ENCODE results near the gene TSHR. TPM values are rescaled to one million over a fixed set of nuclear protein-coding genes. Genes with fewer than 3 reads are reported as not detected.

TSHR gene
- total RNA-seq, 2 experiments from 2014 or later, result not detected

DNA sequence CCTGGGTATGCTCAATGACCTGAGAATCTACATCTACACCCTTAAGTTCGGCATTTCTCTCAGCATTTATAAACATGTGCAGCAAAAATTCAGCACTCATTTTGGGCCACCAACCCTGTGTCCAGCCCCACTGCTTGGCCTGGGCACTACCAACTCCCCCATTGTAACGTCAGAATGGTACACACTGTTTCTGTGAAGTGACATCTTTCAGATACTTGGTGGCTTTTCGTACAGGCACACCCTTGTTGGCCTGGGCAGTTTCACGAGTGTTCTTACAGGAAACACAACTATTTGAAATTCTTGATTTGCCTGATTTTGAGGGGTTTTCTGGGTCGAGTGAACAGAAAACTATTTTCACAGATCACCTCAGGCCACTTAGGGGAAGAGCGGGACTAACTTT, 46.0 kb downstream of the TSHR start:
- CTCF ChIA-PET, result interaction anchor here (1.0 kb wide), 1 partner anchor 9 kb away, joined by 4 read pairs; no protein-coding TSS in a partner anchor
- POLR2A ChIA-PET, result no interaction called here
- TF ChIP-seq, protein P1, sequence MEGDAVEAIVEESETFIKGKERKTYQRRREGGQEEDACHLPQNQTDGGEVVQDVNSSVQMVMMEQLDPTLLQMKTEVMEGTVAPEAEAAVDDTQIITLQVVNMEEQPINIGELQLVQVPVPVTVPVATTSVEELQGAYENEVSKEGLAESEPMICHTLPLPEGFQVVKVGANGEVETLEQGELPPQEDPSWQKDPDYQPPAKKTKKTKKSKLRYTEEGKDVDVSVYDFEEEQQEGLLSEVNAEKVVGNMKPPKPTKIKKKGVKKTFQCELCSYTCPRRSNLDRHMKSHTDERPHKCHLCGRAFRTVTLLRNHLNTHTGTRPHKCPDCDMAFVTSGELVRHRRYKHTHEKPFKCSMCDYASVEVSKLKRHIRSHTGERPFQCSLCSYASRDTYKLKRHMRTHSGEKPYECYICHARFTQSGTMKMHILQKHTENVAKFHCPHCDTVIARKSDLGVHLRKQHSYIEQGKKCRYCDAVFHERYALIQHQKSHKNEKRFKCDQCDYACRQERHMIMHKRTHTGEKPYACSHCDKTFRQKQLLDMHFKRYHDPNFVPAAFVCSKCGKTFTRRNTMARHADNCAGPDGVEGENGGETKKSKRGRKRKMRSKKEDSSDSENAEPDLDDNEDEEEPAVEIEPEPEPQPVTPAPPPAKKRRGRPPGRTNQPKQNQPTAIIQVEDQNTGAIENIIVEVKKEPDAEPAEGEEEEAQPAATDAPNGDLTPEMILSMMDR (IDR thresholded peaks at IDR 0.05), result no peak

DNA sequence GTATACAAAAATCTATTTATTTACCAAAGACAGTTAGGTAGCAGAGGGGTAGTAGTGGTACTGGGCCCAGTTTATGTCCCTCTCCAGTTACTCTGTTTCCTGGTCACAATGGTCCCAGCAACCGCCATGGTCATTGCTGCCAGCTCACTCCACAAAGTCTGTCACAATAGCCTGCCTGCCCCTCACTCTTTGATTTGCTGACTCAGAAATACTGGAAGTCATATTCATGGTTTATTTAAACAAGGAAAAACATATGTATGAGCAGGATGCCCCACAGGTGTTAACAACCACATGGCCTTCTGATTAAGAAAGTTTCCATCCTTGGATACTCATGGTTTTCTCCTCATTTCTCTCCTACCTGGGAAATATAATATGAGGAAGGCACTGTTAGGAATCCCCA, 49.2 kb downstream of the TSHR start:
- TF ChIP-seq, protein P1 (IDR thresholded peaks at IDR 0.05), result no peak
- ChIA-PET CTCF (no interaction called here), POLR2A (no interaction called here)
- Mint-ChIP-seq H3K27ac (no peak overlapping the region), H3K36me3 (ENCODE audit: low read depth) (no peaks in the 10 kb centered on the region), H3K4me1 (ENCODE audit: low read depth) (no peaks in the 10 kb centered on the region), H3K9me3 (no peaks in the 10 kb centered on the region), H3K4me3 (no peak overlapping the region), H3K27me3 (peaks cover 13% of the 10 kb centered on the region)
- DNase-seq (no peak), ATAC-seq (ENCODE audit: poor library complexity) (no peak)
- Histone ChIP-seq H3K9me3 (ENCODE audit: control insufficient read depth in 1 of 2, insufficient read depth in 1 of 2, low read length in 2 of 2) (no peaks in the 10 kb centered on the region), H3K4me1 (ENCODE audit: insufficient read depth, low read length) (no peaks in the 10 kb centered on the region), H3K36me3 (ENCODE audit: insufficient read depth, low read length) (no peaks in the 10 kb centered on the region), H3K27ac (ENCODE audit: low read depth in 1 of 2, low read length in 2 of 2) (no peak overlapping the region), H3K4me3 (ENCODE audit: low read length) (no peak overlapping the region), H3K27me3 (ENCODE audit: control insufficient read depth in 1 of 2, insufficient read depth in 2 of 2, low read length in 2 of 2) (no peaks in the 10 kb centered on the region)
- intact Hi-C loops (cut with DNase I, micrococcal nuclease), result no loop called here

More for the DNA sequence above, 46.0 kb downstream of the TSHR start:
- H3K27me3 ChIP-seq (ENCODE audit: control insufficient read depth in 1 of 2, insufficient read depth in 2 of 2, low read length in 2 of 2), result no peaks in the 10 kb centered on the region
- no peaks in the 10 kb centered on the region for H3K36me3 Mint-ChIP-seq (ENCODE audit: low read depth)
- H3K27ac Mint-ChIP-seq, result no peak overlapping the region
- no peaks in the 10 kb centered on the region for H3K36me3 ChIP-seq (ENCODE audit: insufficient read depth, low read length)
- no peaks in the 10 kb centered on the region for H3K9me3 ChIP-seq (ENCODE audit: control insufficient read depth in 1 of 2, insufficient read depth in 1 of 2, low read length in 2 of 2)
- H3K4me1 Mint-ChIP-seq (ENCODE audit: low read depth), result no peaks in the 10 kb centered on the region
- intact Hi-C loops (cut with DNase I, micrococcal nuclease), result no loop called here
- no peak overlapping the region for H3K27ac ChIP-seq (ENCODE audit: low read depth in 1 of 2, low read length in 2 of 2)
- H3K4me3 ChIP-seq (ENCODE audit: low read length), result no peak overlapping the region
- DNase-seq, result no peak
- no peaks in the 10 kb centered on the region for H3K4me1 ChIP-seq (ENCODE audit: insufficient read depth, low read length)
- no peak overlapping the region for H3K4me3 Mint-ChIP-seq
- H3K27me3 Mint-ChIP-seq, result peaks cover 33% of the 10 kb centered on the region
- ATAC-seq (ENCODE audit: poor library complexity), result no peak
- H3K9me3 Mint-ChIP-seq, result no peaks in the 10 kb centered on the region

DNA sequence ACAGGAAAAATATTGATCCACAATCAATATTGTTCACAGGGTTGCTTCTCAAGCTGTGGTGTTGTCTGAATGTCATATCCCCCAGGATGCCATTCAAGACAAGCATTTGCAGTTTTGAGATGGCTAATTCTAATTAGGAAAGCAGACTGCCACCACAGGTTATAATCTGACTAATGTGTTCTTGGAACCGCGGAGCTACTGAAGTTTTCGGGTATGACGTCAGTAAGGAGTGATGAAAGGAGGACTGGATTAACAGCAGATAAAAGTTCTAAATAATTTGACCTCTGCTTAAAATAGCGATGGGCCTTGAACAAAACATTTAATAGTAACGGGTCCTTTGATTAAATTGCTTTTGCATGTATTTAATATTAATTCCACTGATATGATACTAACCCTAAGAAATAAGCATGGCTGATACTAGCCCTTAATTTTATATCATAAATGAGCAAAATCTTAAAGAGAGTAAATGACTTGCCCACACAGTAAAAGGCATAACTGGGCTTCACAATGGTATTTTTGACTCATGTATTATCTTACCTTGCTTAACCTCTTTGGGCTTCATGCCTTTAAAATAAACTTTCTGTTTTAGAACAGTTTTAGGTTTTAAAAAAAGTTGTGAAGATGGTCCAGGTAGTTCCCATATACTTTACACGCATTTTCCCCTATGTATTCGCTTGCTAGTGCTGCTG, 50.3 kb downstream of the TSHR start:
- ChIA-PET POLR2A (no interaction called here), CTCF (no interaction called here)
- H3K27ac ChIP-seq (ENCODE audit: low read depth in 1 of 2, low read length in 2 of 2), result no peak overlapping the region
- H3K4me3 Mint-ChIP-seq, result no peak overlapping the region
- no peaks in the 10 kb centered on the region for H3K36me3 ChIP-seq (ENCODE audit: insufficient read depth, low read length)
- H3K27me3 Mint-ChIP-seq, result peaks cover 7% of the 10 kb centered on the region
- TF ChIP-seq, protein P1 (IDR thresholded peaks at IDR 0.05), result no peak
- DNase-seq, result no peak
- no peaks in the 10 kb centered on the region for H3K27me3 ChIP-seq (ENCODE audit: control insufficient read depth in 1 of 2, insufficient read depth in 2 of 2, low read length in 2 of 2)
- H3K9me3 ChIP-seq (ENCODE audit: control insufficient read depth in 1 of 2, insufficient read depth in 1 of 2, low read length in 2 of 2), result no peaks in the 10 kb centered on the region
- H3K4me1 Mint-ChIP-seq (ENCODE audit: low read depth), result no peaks in the 10 kb centered on the region
- no peak overlapping the region for H3K4me3 ChIP-seq (ENCODE audit: low read length)
- no peaks in the 10 kb centered on the region for H3K4me1 ChIP-seq (ENCODE audit: insufficient read depth, low read length)
- no peaks in the 10 kb centered on the region for H3K9me3 Mint-ChIP-seq
- H3K36me3 Mint-ChIP-seq (ENCODE audit: low read depth), result no peaks in the 10 kb centered on the region
- no peak for ATAC-seq (ENCODE audit: poor library complexity)
- H3K27ac Mint-ChIP-seq, result no peak overlapping the region
- intact Hi-C loops (cut with DNase I, micrococcal nuclease), result no loop called here

All from CD4-positive, alpha-beta T cell (primary cell).